OCI-LY7 (cell line): Measurements from ENCODE around the gene CTNNA2.

Experiments used
- CTCF ChIP-seq: fragments of 200-600 bp; sonication (generic); conservative IDR thresholded peaks from 2 replicates; pipeline ENCODE4 v1.5.1; 2014; ENCODE audit warnings: mild to moderate bottlenecking, antibody characterized with exemption, low read length, moderate library complexity, mixed read lengths
- EZH2phosphoT487 ChIP-seq: fragments of 200-600 bp; sonication (generic); IDR thresholded peaks from 2 replicates; pipeline ENCODE4 v1.6.1; 2018; ENCODE audit warnings: low read depth, borderline replicate concordance, mild to moderate bottlenecking, mixed run types, antibody characterized with exemption, low read length, moderate library complexity, mixed read lengths

- TF ChIP-seq CTCF (no peak), EZH2phosphoT487 (no peak)
Measured at GRCh38 chr2:80114812-80115211, 602.0 kb downstream of the CTNNA2 start.
